HL-60 (cell line): ENCODE data around the gene SEPTIN10.

Source experiments
- DNase-seq, 2 experiments: peaks; one replicate each; pipeline ENCODE4 v3.0.0-alpha.2; 2010 to 2020; ENCODE audit warnings: low read depth in 1 of 2, low spot score in 1 of 2
- H3K27ac ChIP-seq: fragments of 250-450 bp; sonication (Bioruptor Pico); replicated peaks from 2 replicates; pipeline ENCODE4 v1.5.1; 2020; ENCODE audit warnings: mild to moderate bottlenecking, moderate library complexity
- H3K27me3 ChIP-seq: fragments of 250-450 bp; sonication (Bioruptor Pico); 2 replicates; pipeline ENCODE4 v1.5.1; 2021; ENCODE audit warnings: mild to moderate bottlenecking, moderate library complexity; ENCODE audit not compliant: insufficient read depth, poor library complexity, severe bottlenecking
- H3K4me3 ChIP-seq: replicated peaks from 2 replicates; pipeline ENCODE4 v1.5.1; 2011; ENCODE audit warnings: mild to moderate bottlenecking, control low read depth, low read length; ENCODE audit not compliant: insufficient read depth
- CTCF ChIP-seq: IDR thresholded peaks from one replicate; pipeline ENCODE4 v1.5.1; 2011; ENCODE audit warnings: low read length, control low read depth, inconsistent platforms; ENCODE audit not compliant: insufficient read depth
- GABPA ChIP-seq: IDR thresholded peaks from 2 replicates; pipeline ENCODE4 v1.6.1; 2012; ENCODE audit warnings: low read depth
- POLR2AphosphoS5 ChIP-seq: IDR thresholded peaks from 2 replicates; pipeline ENCODE4 v1.6.1; 2012; ENCODE audit warnings: low read depth
- SPI1 ChIP-seq: IDR thresholded peaks from 2 replicates; pipeline ENCODE4 v1.6.1; 2012; ENCODE audit warnings: low read depth, mild to moderate bottlenecking, borderline replicate concordance
- TF ChIP-seq, protein P1 (sequence below): IDR thresholded peaks from 2 replicates; pipeline ENCODE4 v1.6.1; 2012; ENCODE audit warnings: low read depth; ENCODE audit not compliant: insufficient replicate concordance

The SEPTIN10 gene

DNA sequence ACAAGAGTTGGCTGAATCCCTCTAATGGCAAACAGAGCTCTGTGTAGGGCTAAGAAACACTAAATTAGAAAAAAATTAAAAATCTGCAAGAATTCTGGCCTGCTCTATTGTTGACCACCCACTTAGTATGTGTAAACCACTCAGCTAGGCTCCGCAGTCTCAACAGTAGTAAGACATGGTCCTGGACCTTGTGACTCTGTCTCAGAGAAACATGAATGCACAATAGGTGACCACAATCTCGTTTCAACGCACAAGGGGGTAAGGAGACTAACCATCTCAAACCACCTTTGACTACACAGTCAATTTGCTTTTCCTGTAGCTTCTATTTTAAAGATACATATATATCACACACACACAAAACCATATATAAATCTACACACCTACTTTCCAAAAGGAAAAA lies 16.5 kb downstream of the SEPTIN10 start:
- DNase-seq, result no peak
- TF ChIP-seq CTCF (no peak), GABPA (no peak), POLR2AphosphoS5 (no peak), SPI1 (no peak)
- TF ChIP-seq, protein P1, sequence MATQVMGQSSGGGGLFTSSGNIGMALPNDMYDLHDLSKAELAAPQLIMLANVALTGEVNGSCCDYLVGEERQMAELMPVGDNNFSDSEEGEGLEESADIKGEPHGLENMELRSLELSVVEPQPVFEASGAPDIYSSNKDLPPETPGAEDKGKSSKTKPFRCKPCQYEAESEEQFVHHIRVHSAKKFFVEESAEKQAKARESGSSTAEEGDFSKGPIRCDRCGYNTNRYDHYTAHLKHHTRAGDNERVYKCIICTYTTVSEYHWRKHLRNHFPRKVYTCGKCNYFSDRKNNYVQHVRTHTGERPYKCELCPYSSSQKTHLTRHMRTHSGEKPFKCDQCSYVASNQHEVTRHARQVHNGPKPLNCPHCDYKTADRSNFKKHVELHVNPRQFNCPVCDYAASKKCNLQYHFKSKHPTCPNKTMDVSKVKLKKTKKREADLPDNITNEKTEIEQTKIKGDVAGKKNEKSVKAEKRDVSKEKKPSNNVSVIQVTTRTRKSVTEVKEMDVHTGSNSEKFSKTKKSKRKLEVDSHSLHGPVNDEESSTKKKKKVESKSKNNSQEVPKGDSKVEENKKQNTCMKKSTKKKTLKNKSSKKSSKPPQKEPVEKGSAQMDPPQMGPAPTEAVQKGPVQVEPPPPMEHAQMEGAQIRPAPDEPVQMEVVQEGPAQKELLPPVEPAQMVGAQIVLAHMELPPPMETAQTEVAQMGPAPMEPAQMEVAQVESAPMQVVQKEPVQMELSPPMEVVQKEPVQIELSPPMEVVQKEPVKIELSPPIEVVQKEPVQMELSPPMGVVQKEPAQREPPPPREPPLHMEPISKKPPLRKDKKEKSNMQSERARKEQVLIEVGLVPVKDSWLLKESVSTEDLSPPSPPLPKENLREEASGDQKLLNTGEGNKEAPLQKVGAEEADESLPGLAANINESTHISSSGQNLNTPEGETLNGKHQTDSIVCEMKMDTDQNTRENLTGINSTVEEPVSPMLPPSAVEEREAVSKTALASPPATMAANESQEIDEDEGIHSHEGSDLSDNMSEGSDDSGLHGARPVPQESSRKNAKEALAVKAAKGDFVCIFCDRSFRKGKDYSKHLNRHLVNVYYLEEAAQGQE, result no peak
- peaks cover 3% of the 10 kb centered on the region for H3K27me3 ChIP-seq

GRCh38 chr2:109595644-109596043 lies 18.1 kb downstream of the SEPTIN10 start:
- no peak overlapping the region for H3K4me3 ChIP-seq
- H3K27me3 ChIP-seq, result no peaks in the 10 kb centered on the region
- DNase-seq, result no peak
- no peak overlapping the region for H3K27ac ChIP-seq
- no peak for TF ChIP-seq POLR2AphosphoS5
- TF ChIP-seq CTCF, result no peak
- TF ChIP-seq, protein P1, result no peak
- no peak for TF ChIP-seq GABPA
- TF ChIP-seq SPI1, result no peak

More for the DNA sequence above, 16.5 kb downstream of the SEPTIN10 start:
- no peak overlapping the region for H3K4me3 ChIP-seq
- no peak overlapping the region for H3K27ac ChIP-seq

GRCh38 chr2:109594246-109594885 lies 19.4 kb downstream of the SEPTIN10 start:
- H3K27ac ChIP-seq, result no peak overlapping the region
- H3K27me3 ChIP-seq, result no peaks in the 10 kb centered on the region
- TF ChIP-seq, protein P1, result no peak
- TF ChIP-seq GABPA, result no peak
- TF ChIP-seq SPI1, result no peak
- TF ChIP-seq CTCF, result no peak
- no peak for TF ChIP-seq POLR2AphosphoS5
- no peak for DNase-seq
- H3K4me3 ChIP-seq, result no peak overlapping the region
